Stomach (tissue), 9 donors: ENCODE measurements around the gene MTHFD2L. TPM values are rescaled to one million over a fixed set of nuclear protein-coding genes. Genes with fewer than 3 reads are reported as not detected.

Experiments used
- DNase-seq, 2 donors: peaks; one replicate each; pipeline versions ENCODE4 v3.0.0 to v3.0.0-alpha.2; 2013 to 2019
- H3K27ac ChIP-seq, 5 donors: fragments of 200-600 bp in 4 of 5; sonication (generic) in 4 of 5; one replicate each; pipeline ENCODE4 v1.5.1; 2013 to 2019; ENCODE audit warnings: mild to moderate bottlenecking in 1 of 5, moderate library complexity in 1 of 5
- H3K27me3 ChIP-seq, 3 donors: fragments of 200-600 bp; sonication (generic); one replicate each; pipeline ENCODE4 v1.5.1; 2017 to 2019; ENCODE audit warnings: mixed run types in 1 of 3
- H3K36me3 ChIP-seq, 4 donors: fragments of 200-600 bp; sonication (generic); 1 replicate in 3 of 4; 2 replicates in 1 of 4; pipeline ENCODE4 v1.5.1; 2016 to 2019
- H3K4me1 ChIP-seq, 4 donors: fragments of 200-600 bp; sonication (generic); one replicate each; pipeline ENCODE4 v1.5.1; 2016 to 2019
- H3K4me3 ChIP-seq, 4 donors: fragments of 200-600 bp; sonication (generic) in 3 of 4; one replicate each; pipeline ENCODE4 v1.5.1; 2016 to 2019; ENCODE audit warnings: mild to moderate bottlenecking in 1 of 4
- H3K9me3 ChIP-seq, 4 donors: fragments of 200-600 bp; sonication (generic); one replicate each; pipeline ENCODE4 v1.5.1; 2016 to 2019
- EP300 ChIP-seq: sonication (generic); formaldehyde crosslinking; IDR thresholded peaks from one replicate; pipeline ENCODE4 v1.6.1; 2017; ENCODE audit warnings: antibody characterized with exemption
- POLR2A ChIP-seq, 4 donors: fragments of 450-650 bp; IDR thresholded peaks; one replicate each; pipeline ENCODE4 v1.6.1; 2016; ENCODE audit warnings: antibody characterized with exemption in 4 of 4, control low read depth in 2 of 4, mild to moderate bottlenecking in 1 of 4, moderate library complexity in 1 of 4
- POLR2AphosphoS5 ChIP-seq, 3 donors: sonication (generic); formaldehyde crosslinking; IDR thresholded peaks; one replicate each; pipeline ENCODE4 v1.6.1; 2016; ENCODE audit warnings: antibody characterized with exemption in 3 of 3
- WGBS, 5 donors: extraction: QIAGEN DNeasy Blood & Tissue Kit in 3 of 5; methylation state at CpG; one replicate each; pipeline versions ENCODE4 v1.1.5 to v1.1.7; 2013 to 2018; 5-methylcytosine and 5-hydroxymethylcytosine counted together
- intact Hi-C: fragments of 100-400 bp; cut with DNase I; formaldehyde crosslinking; loops from one replicate; pipeline ENCODE4 v1.15.1; 2023; ENCODE audit warnings: low total_unique reads
- polyA plus RNA-seq, 3 donors: library from polyadenylated mRNA; stranded (reverse); fragments of 200-250 nt; gene quantifications; one replicate each; pipeline ENCODE4 v1.2.3, GENCODE V29; 2013
- total RNA-seq, 5 donors: library from RNA; depleted of rRNA; stranded (reverse); fragments of >200 nt; gene quantifications; one replicate each; pipeline versions ENCODE4 v1.1.0 to v1.2.3, GENCODE V29; 2014 to 2016
- TF ChIP-seq, protein P1 (sequence below), 7 experiments: fragments of 450-650 bp in 4 of 7; fragments of 200-600 bp in 3 of 7; sonication (generic) in 3 of 7; IDR thresholded peaks; one replicate each; pipeline ENCODE4 v1.5.1; 2016 to 2019; ENCODE audit warnings: antibody characterized with exemption in 7 of 7, control low read depth in 2 of 7, mild to moderate bottlenecking in 1 of 7
- donor health status: healthy with polysubstance abuse.
- donor health status: Bipolar disorder and iron deficiency.
- donor health status: healthy.

Gene MTHFD2L
- total and polyA plus RNA-seq, 8 donors = 1.4 to 34.1 (median 8.2) TPM

DNA sequence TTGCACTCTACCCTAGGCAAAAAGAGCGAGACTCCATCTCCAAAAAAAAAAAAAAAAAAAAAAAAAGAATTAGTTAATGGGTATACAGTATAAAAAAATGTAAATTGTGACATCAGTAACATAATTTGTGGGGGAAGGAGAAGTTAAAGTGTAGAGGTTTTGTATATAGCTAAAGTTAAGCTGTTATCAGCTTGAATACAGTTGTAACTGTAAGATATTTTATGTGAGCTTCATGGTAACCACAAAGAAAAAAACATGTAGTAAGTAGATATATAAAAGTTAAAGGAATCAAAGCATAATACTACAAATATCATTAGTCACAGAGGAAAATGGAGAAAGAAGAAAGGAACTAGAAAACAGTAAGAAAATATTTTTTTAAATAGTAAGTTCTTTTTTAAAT lies 97.2 kb downstream of the MTHFD2L start:
- Histone ChIP-seq H3K27ac (no peak overlapping the region), H3K27me3 (no peaks in the 10 kb centered on the region), H3K4me3 (no peak overlapping the region), H3K36me3 (peaks cover 0 to 6% (median 0%) of the 10 kb centered on the region in 4 donors), H3K4me1 (peaks cover 0 to 8% (median 6%) of the 10 kb centered on the region in 4 donors), H3K9me3 (peaks cover 0 to 23% (median 16%) of the 10 kb centered on the region in 4 donors)
- no peak for TF ChIP-seq POLR2AphosphoS5 (IDR thresholded peaks at IDR 0.05)
- TF ChIP-seq EP300 = no peak
- TF ChIP-seq, protein P1, sequence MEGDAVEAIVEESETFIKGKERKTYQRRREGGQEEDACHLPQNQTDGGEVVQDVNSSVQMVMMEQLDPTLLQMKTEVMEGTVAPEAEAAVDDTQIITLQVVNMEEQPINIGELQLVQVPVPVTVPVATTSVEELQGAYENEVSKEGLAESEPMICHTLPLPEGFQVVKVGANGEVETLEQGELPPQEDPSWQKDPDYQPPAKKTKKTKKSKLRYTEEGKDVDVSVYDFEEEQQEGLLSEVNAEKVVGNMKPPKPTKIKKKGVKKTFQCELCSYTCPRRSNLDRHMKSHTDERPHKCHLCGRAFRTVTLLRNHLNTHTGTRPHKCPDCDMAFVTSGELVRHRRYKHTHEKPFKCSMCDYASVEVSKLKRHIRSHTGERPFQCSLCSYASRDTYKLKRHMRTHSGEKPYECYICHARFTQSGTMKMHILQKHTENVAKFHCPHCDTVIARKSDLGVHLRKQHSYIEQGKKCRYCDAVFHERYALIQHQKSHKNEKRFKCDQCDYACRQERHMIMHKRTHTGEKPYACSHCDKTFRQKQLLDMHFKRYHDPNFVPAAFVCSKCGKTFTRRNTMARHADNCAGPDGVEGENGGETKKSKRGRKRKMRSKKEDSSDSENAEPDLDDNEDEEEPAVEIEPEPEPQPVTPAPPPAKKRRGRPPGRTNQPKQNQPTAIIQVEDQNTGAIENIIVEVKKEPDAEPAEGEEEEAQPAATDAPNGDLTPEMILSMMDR (IDR thresholded peaks at IDR 0.05) = no peak
- no peak for TF ChIP-seq POLR2A (IDR thresholded peaks at IDR 0.05)
- 63 to 100% (median 87%) methylated on average over 1 of the region's 1 CpG for WGBS, 5 donors
- no peak for DNase-seq
- intact Hi-C loops = no loop called here

DNA sequence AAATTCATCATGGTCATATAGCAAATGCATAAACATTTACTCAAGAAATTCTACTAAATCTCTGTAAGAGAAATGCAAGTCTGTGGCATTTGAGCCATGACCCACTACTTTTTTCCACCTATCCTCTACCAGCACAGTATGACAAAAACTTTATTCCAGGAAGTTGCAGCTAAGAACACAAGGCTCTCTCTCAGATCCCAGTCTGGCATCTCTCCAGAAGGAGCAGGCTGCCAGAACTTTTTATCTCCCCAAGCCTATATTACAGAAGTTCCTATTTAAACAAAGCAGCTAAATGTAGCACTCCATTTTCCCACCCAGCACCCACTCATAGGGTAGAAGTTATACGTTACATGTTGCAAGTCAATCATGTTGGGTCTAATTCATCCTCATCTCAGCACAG lies 101.0 kb downstream of the MTHFD2L start:
- intact Hi-C loops = no loop called here
- Histone ChIP-seq H3K27ac (no peak overlapping the region), H3K27me3 (no peaks in the 10 kb centered on the region), H3K36me3 (no peaks in the 10 kb centered on the region), H3K4me3 (no peak overlapping the region), H3K9me3 (peaks cover 0 to 3% (median under 1%) of the 10 kb centered on the region in 4 donors), H3K4me1 (peaks cover 0 to 11% (median 6%) of the 10 kb centered on the region in 4 donors)
- DNase-seq = peak; percentile 80 to 91
- 18 to 41% (median 29%) methylated on average over 1 of the region's 1 CpG for WGBS, 5 donors
- TF ChIP-seq POLR2AphosphoS5 (IDR thresholded peaks at IDR 0.05) = peak in 2 of 3 donors; percentile 17 to 48
- TF ChIP-seq POLR2A (IDR thresholded peaks at IDR 0.05) = no peak

DNA sequence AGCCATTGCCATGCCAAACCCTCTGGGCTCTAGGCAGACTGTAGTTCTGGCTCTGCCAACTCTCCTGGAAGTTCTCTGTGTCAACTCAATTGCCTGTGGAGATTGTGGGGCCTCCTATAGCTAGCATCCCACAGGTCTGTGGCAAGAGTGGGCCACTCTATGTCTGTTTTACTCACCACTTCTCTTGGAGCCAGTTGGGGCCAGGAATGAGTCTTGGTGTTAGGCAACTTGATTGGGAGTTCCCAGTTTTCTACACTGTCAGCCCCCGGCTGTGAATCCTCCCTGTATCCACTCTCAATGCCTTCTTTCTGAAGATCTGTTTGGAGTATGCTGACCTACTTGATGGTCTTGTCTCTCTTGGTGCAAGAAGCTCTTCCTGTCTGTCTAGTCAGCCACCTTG lies 102.1 kb downstream of the MTHFD2L start:
- TF ChIP-seq, protein P1 (IDR thresholded peaks at IDR 0.05) = no peak
- TF ChIP-seq EP300 (no peak), POLR2AphosphoS5 (IDR thresholded peaks at IDR 0.05) (no peak)
- intact Hi-C loops = no loop called here
- 91 to 100% (median 98%) methylated on average over 1 of the region's 1 CpG for WGBS, 5 donors

DNA sequence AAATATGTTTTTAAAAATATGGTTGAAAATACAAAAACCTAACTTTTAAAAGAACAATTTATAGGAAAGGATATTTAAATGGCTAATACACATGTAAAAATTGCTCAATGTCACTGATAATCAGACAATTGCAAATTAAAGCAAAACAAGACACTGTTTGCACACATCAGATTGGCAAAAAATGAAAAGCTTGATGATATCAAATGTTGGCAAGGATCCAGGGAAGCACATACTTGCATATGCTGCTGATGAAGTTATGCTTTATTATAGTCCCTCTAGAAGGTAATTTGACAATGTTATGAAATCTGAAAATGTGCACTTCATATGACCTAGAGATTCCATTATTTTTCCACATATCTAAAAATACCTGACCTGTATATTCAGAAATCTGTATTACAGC lies 104.6 kb downstream of the MTHFD2L start:
- H3K36me3 ChIP-seq = no peaks in the 10 kb centered on the region
- no peaks in the 10 kb centered on the region for H3K9me3 ChIP-seq
- no peak for TF ChIP-seq POLR2AphosphoS5 (IDR thresholded peaks at IDR 0.05)
- H3K27ac ChIP-seq = no peak overlapping the region
- peak in 1 of 2 donors; percentile 34 for DNase-seq
- intact Hi-C loops = no loop called here
- no peak overlapping the region for H3K4me3 ChIP-seq
- no peaks in the 10 kb centered on the region for H3K27me3 ChIP-seq
- H3K4me1 ChIP-seq = peaks cover 0 to 11% (median 6%) of the 10 kb centered on the region in 4 donors

More for the DNA sequence above, 102.1 kb downstream of the MTHFD2L start:
- Histone ChIP-seq H3K27me3 (no peaks in the 10 kb centered on the region), H3K4me1 (peaks cover 0 to 11% (median 6%) of the 10 kb centered on the region in 4 donors), H3K36me3 (no peaks in the 10 kb centered on the region), H3K27ac (no peak overlapping the region), H3K9me3 (no peaks in the 10 kb centered on the region), H3K4me3 (no peak overlapping the region)
- DNase-seq = no peak

DNA sequence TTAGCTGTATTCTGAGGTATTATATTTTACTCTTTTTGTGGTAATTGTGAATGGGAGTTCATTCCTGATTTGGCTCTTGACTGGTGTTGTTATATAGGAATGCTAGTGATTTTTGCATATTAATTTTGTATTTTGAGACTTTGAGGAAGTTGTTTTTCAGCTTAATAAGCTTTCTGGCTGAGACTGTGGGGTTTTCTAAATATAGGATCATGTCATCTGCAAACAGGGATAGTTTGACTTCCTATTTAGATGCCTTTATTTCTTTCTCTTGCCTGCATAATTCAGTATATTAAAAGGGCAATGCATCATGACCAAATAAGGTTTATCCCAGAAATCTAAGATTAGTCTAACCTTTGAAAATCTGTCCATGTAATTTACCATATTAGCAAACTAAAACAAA lies 105.6 kb downstream of the MTHFD2L start:
- no peak overlapping the region for H3K4me3 ChIP-seq
- no peaks in the 10 kb centered on the region for H3K9me3 ChIP-seq
- intact Hi-C loops = no loop called here
- no peaks in the 10 kb centered on the region for H3K27me3 ChIP-seq
- H3K36me3 ChIP-seq = no peaks in the 10 kb centered on the region
- H3K4me1 ChIP-seq = peaks cover 0 to 11% (median 6%) of the 10 kb centered on the region in 4 donors
- TF ChIP-seq EP300 (no peak), POLR2AphosphoS5 (IDR thresholded peaks at IDR 0.05) (no peak), POLR2A (IDR thresholded peaks at IDR 0.05) (no peak)
- TF ChIP-seq, protein P1 (IDR thresholded peaks at IDR 0.05) = no peak
- DNase-seq = no peak
- no peak overlapping the region for H3K27ac ChIP-seq
